Activated CD8-positive, alpha-beta T cell treated with anti-CD3 and anti-CD28 coated beads for 36 hours (primary cell): ENCODE data around the gene FBXL17. TPM values are rescaled to one million over a fixed set of nuclear protein-coding genes. Genes with fewer than 3 reads are reported as not detected.

Experiments used
- ATAC-seq: fragments of 200-7000 bp; cut with Tn5 transposase; one replicate; pipeline ENCODE4 v1.10.0; 2021; ENCODE audit warnings: mild to moderate bottlenecking, moderate library complexity
- CTCF ChIA-PET: fragments of 350-600 bp; sonication (Branson Sonifier 250); formaldehyde crosslinking; loops from one replicate; lab custom pipeline; 2021; ENCODE audit warnings: antibody characterized with exemption; lab: Charles Lee
- POLR2A ChIA-PET: fragments of 350-600 bp; sonication (Branson Sonifier 250); formaldehyde crosslinking; loops from one replicate; lab custom pipeline; 2021; ENCODE audit warnings: antibody characterized with exemption; lab: Charles Lee
- DNase-seq: peaks from one replicate; pipeline ENCODE4 v3.0.0-alpha.2; 2020
- H3K27ac Mint-ChIP-seq: one replicate; pipeline ENCODE4 v1.8.0; 2021; ENCODE audit warnings: mild to moderate bottlenecking, mixed read lengths
- H3K27me3 Mint-ChIP-seq: one replicate; pipeline ENCODE4 v1.8.0; 2021; ENCODE audit warnings: mixed read lengths
- H3K36me3 Mint-ChIP-seq: one replicate; pipeline ENCODE4 v1.8.0; 2021; ENCODE audit warnings: low read depth, mixed read lengths
- H3K4me1 Mint-ChIP-seq: one replicate; pipeline ENCODE4 v1.8.0; 2021; ENCODE audit warnings: low read depth, mixed read lengths
- H3K4me3 Mint-ChIP-seq: one replicate; pipeline ENCODE4 v1.8.0; 2021; ENCODE audit warnings: mild to moderate bottlenecking, moderate library complexity, mixed read lengths
- H3K9me3 Mint-ChIP-seq: one replicate; pipeline ENCODE4 v1.8.0; 2021; ENCODE audit warnings: mixed read lengths
- CTCF ChIP-seq: fragments of 200-600 bp; IDR thresholded peaks from one replicate; pipeline ENCODE4 v1.8.0; 2022; ENCODE audit warnings: antibody characterized with exemption, mild to moderate bottlenecking
- intact Hi-C: fragments of 100-400 bp; cut with micrococcal nuclease; formaldehyde crosslinking; loops from one replicate; pipeline ENCODE4 v1.10.0; 2022
- total RNA-seq, 2 experiments: library from RNA; stranded (reverse); gene quantifications; one replicate each; pipeline ENCODE4 v1.2.3, GENCODE V29; 2021

FBXL17 gene
- total RNA-seq, 2 experiments from 2014 or later, result 3.0 to 5.3 TPM

- intact Hi-C loops, result no loop called here
- no peak for ATAC-seq
- Mint-ChIP-seq H3K4me3 (no peak overlapping the region), H3K36me3 (no peaks in the 10 kb centered on the region), H3K9me3 (peaks cover 1% of the 10 kb centered on the region), H3K4me1 (no peaks in the 10 kb centered on the region), H3K27me3 (peaks cover 6% of the 10 kb centered on the region), H3K27ac (no peak overlapping the region)
- ChIA-PET CTCF (no interaction called here), POLR2A (no interaction called here)
- no peak for TF ChIP-seq CTCF
- DNase-seq, result no peak
These were observed 532.8 kb downstream of the FBXL17 start for GRCh38 chr5:107849118-107849517.

GRCh38 chr5:107840592-107840991, 541.3 kb downstream of the FBXL17 start:
- POLR2A ChIA-PET, result interaction anchor here (0.6 kb wide), 1 partner anchor 18 kb away, joined by 3 read pairs; no protein-coding TSS in a partner anchor

DNA sequence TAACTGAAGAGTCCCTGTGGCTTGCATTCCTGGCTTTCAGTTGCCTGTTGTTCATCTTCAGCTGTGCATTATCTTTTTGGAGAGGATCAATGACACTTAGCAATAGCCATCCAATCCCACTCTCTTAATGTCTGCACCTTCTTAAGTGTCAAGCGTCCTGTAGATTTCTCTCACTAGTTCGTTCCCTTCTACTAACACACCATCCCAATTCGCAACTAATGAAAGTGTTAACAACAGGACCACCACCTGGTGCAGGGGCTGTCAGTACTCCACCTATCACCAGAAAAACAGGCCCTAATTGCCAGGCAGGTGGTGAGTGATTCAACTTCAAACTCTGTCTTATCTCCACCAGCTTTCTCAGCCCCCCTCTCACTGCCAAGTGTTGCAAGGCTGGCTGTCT, 541.7 kb downstream of the FBXL17 start:
- no peak for ATAC-seq
- H3K27me3 Mint-ChIP-seq, result peaks cover 10% of the 10 kb centered on the region
- intact Hi-C loops, result no loop called here
- H3K27ac Mint-ChIP-seq, result no peak overlapping the region
- H3K36me3 Mint-ChIP-seq, result no peaks in the 10 kb centered on the region
- TF ChIP-seq CTCF, result no peak
- H3K9me3 Mint-ChIP-seq, result no peaks in the 10 kb centered on the region
- DNase-seq, result no peak
- ChIA-PET POLR2A (interaction anchor here (0.6 kb wide), 1 partner anchor 18 kb away, joined by 3 read pairs; no protein-coding TSS in a partner anchor), CTCF (no interaction called here)
- H3K4me1 Mint-ChIP-seq, result no peaks in the 10 kb centered on the region
- H3K4me3 Mint-ChIP-seq, result no peak overlapping the region

More at GRCh38 chr5:107840592-107840991, 541.3 kb downstream of the FBXL17 start:
- CTCF ChIA-PET, result no interaction called here
- ATAC-seq (no peak), DNase-seq (no peak)
- no peaks in the 10 kb centered on the region for H3K4me1 Mint-ChIP-seq
- TF ChIP-seq CTCF, result no peak
- peaks cover 10% of the 10 kb centered on the region for H3K27me3 Mint-ChIP-seq
- intact Hi-C loops, result no loop called here
- H3K27ac Mint-ChIP-seq, result no peak overlapping the region
- H3K9me3 Mint-ChIP-seq, result no peaks in the 10 kb centered on the region
- no peak overlapping the region for H3K4me3 Mint-ChIP-seq
- H3K36me3 Mint-ChIP-seq, result no peaks in the 10 kb centered on the region

- CTCF ChIA-PET, result no interaction called here
- DNase-seq, result no peak
- H3K27ac Mint-ChIP-seq, result no peak overlapping the region
- H3K4me3 Mint-ChIP-seq, result no peak overlapping the region
- no peaks in the 10 kb centered on the region for H3K9me3 Mint-ChIP-seq
- no peaks in the 10 kb centered on the region for H3K36me3 Mint-ChIP-seq
- ATAC-seq, result no peak
- POLR2A ChIA-PET, result no interaction called here
- no peaks in the 10 kb centered on the region for H3K4me1 Mint-ChIP-seq
- H3K27me3 Mint-ChIP-seq, result peaks cover under 1% of the 10 kb centered on the region
- intact Hi-C loops, result no loop called here
- TF ChIP-seq CTCF, result no peak
These were observed 546.8 kb downstream of the FBXL17 start for GRCh38 chr5:107835096-107835495.

- Mint-ChIP-seq H3K36me3 (no peaks in the 10 kb centered on the region), H3K27ac (no peak overlapping the region), H3K27me3 (peaks cover 2% of the 10 kb centered on the region), H3K9me3 (no peaks in the 10 kb centered on the region), H3K4me1 (no peaks in the 10 kb centered on the region), H3K4me3 (no peak overlapping the region)
- ATAC-seq, result no peak
- ChIA-PET POLR2A (no interaction called here), CTCF (no interaction called here)
- intact Hi-C loops, result no loop called here
- no peak for DNase-seq
- no peak for TF ChIP-seq CTCF
These were observed 549.2 kb downstream of the FBXL17 start for GRCh38 chr5:107832746-107833145.
